HEK293T (cell line): ENCODE data around the gene GABRE.

ENCODE experiments used
- ARNT ChIP-seq: fragments of 450-650 bp; IDR thresholded peaks from 2 replicates; pipeline ENCODE4 v1.6.1; 2017; ENCODE audit warnings: mild to moderate bottlenecking
- BHLHE40 ChIP-seq: fragments of 450-650 bp; IDR thresholded peaks from 2 replicates; pipeline ENCODE4 v1.6.1; 2016; ENCODE audit warnings: mild to moderate bottlenecking, moderate library complexity, borderline replicate concordance
- ELF4 ChIP-seq: fragments of 450-650 bp; IDR thresholded peaks from 2 replicates; pipeline ENCODE4 v1.6.1; 2017; ENCODE audit warnings: antibody characterized with exemption
- SP1 ChIP-seq: fragments of 450-650 bp; IDR thresholded peaks from 2 replicates; pipeline ENCODE4 v1.6.1; 2017
- ZNF384 ChIP-seq: fragments of 450-650 bp; IDR thresholded peaks from 2 replicates; pipeline ENCODE4 v1.6.1; 2016

- no peak for TF ChIP-seq ZNF384
- no peak for TF ChIP-seq SP1
- no peak for TF ChIP-seq ARNT
- TF ChIP-seq ELF4: no peak
- no peak for TF ChIP-seq BHLHE40
Measured at GRCh38 chrX:151929126-151929525, 45.4 kb downstream of the GABRE start.
